HUES64 (cell line): Measurements from ENCODE around the gene KAZN.
A peak's percentile ranks its signal among the peaks of the same experiment; 100 is the strongest.

Experiments used
- H3K27ac ChIP-seq: 2 replicates; pipeline ENCODE4 v1.7.0; 2013; ENCODE audit warnings: low read depth, low read length, inconsistent platforms
- H3K27me3 ChIP-seq: 2 replicates; pipeline ENCODE4 v1.6.1; 2013; ENCODE audit warnings: mild to moderate bottlenecking, low read length; ENCODE audit not compliant: insufficient read depth
- H3K36me3 ChIP-seq: 2 replicates; pipeline ENCODE4 v1.6.1; 2013; ENCODE audit warnings: mild to moderate bottlenecking, low read length; ENCODE audit not compliant: insufficient read depth
- H3K4me1 ChIP-seq: 2 replicates; pipeline ENCODE4 v1.6.1; 2013; ENCODE audit warnings: mild to moderate bottlenecking, low read length, moderate library complexity; ENCODE audit not compliant: insufficient read depth
- H3K4me3 ChIP-seq: 2 replicates; pipeline ENCODE4 v1.5.1; 2013; ENCODE audit warnings: mild to moderate bottlenecking, low read length, moderate library complexity
- H3K9ac ChIP-seq: 2 replicates; pipeline ENCODE4 v1.6.1; 2013; ENCODE audit warnings: mild to moderate bottlenecking, low read depth, low read length
- H3K9me3 ChIP-seq: 2 replicates; pipeline ENCODE4 v1.6.1; 2013; ENCODE audit warnings: low read depth, low read length; ENCODE audit not compliant: insufficient read depth
- WGBS: fragments of 150-250, 120-280 bp; methylation state at CpG from one replicate; pipeline ENCODE4 v1.1.7; 2013; ENCODE audit warnings: missing lambda C conversion rate; 5-methylcytosine and 5-hydroxymethylcytosine counted together

The KAZN gene

DNA sequence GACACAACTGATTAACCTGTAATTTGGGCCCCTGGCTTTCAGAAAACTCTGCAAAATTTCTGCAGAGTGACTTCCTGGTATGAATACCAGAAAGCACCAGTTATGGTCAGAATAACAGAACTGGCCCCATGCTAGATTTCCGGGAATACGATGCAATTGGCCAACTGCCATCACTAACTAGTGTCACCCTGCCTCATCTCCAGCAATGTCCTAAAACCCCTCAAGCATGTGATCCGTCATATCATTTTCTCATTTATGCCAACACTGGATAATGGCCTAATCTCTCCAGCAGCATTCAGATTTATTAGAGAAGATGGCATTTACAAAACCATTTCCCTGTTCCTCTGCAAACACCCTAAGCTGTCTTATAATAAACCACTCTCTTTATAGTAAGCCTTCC, 15.4 kb downstream of the KAZN start:
- Histone ChIP-seq H3K9ac (no peak overlapping the region), H3K36me3 (no peaks in the 10 kb centered on the region), H3K27me3 (no peaks in the 10 kb centered on the region), H3K9me3 (no peaks in the 10 kb centered on the region), H3K4me3 (no peak overlapping the region), H3K4me1 (0 out of 2 replicates have a peak, but pooled peaks cover 3% of the 10 kb centered on the region), H3K27ac (no peak overlapping the region)
- 95% methylated on average over 3 of the region's 3 CpGs for WGBS

- 94% methylated on average over 6 of the region's 6 CpGs for WGBS
- Histone ChIP-seq H3K36me3 (no peaks in the 10 kb centered on the region), H3K9me3 (no peaks in the 10 kb centered on the region), H3K9ac (no peak overlapping the region), H3K4me3 (no peak overlapping the region), H3K27me3 (no peaks in the 10 kb centered on the region), H3K27ac (no peak overlapping the region), H3K4me1 (0 out of 2 replicates have a peak, but pooled peaks cover 3% of the 10 kb centered on the region)
These were observed 15.9 kb downstream of the KAZN start for GRCh38 chr1:14614341-14614740.

DNA sequence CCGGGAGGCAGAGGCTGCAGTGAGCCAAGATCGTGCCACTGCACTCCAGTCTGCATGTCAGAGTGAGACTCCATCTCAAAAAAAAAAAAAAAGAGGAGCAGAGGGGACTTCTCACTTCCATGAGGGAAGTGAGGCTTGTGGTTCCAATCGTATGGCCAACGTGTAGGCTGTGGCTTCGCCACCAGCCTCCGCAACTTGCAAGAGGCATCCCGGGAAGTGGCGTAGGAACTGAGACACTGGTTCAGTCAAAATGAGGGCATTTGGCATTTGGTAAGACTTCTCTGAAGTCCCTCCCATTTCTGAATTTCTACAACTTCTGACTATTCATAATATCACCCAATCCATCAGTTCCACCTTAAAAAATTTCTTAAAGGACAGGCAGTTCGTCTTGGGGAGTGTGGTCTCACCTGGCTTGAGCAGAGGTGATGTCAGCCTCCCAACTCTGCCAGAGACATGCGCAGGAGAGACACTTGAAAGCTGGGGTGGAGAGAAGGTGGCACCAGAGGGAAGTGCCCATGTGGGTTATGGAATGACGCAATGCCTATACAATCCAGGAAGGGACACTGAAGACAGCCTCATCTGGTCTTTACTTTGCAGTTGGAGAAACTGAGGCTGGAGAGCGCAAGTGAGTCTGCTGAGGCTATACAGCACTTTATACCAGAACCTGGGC, 17.2 kb downstream of the KAZN start:
- WGBS: 91% methylated on average over 12 of the region's 12 CpGs

GRCh38 chr1:14616632-14617396, 18.3 kb downstream of the KAZN start:
- H3K27me3 ChIP-seq: no peaks in the 10 kb centered on the region
- H3K27ac ChIP-seq: no peak overlapping the region
- 81% methylated on average over 11 of the region's 11 CpGs for whole genome bisulfite sequencing
- 0 out of 2 replicates have a peak, but pooled peaks cover 3% of the 10 kb centered on the region for H3K4me1 ChIP-seq
- no peak overlapping the region for H3K4me3 ChIP-seq
- H3K9ac ChIP-seq: no peak overlapping the region
- no peaks in the 10 kb centered on the region for H3K9me3 ChIP-seq
- H3K36me3 ChIP-seq: no peaks in the 10 kb centered on the region

More for the DNA sequence above, 17.2 kb downstream of the KAZN start:
- Histone ChIP-seq H3K27me3 (no peaks in the 10 kb centered on the region), H3K27ac (no peak overlapping the region), H3K4me1 (0 out of 2 replicates have a peak, but pooled peaks cover 3% of the 10 kb centered on the region), H3K9ac (no peak overlapping the region), H3K4me3 (no peak overlapping the region), H3K9me3 (no peaks in the 10 kb centered on the region), H3K36me3 (no peaks in the 10 kb centered on the region)

DNA sequence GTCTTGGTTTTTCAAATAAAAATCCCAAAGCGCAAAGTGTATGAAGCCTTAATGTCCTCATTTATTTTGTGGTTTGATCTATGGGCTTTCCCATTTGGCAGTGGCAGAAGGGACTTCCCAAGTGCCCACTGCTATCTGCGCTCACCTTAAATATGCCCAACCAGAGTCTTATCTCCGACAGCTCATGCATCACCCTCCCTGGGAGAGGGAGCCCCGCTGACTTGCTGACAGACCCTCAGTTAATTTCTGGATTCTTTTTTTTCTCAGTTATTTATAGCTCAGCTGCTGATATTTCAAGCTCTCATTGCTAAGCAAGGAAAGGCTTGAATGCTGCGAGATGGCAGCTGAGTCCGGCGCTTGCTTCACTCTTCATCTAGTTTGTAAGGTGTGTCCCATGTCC, 19.3 kb downstream of the KAZN start:
- H3K9ac ChIP-seq: no peak overlapping the region
- 95% methylated on average over 7 of the region's 7 CpGs for WGBS
- H3K36me3 ChIP-seq: no peaks in the 10 kb centered on the region

DNA sequence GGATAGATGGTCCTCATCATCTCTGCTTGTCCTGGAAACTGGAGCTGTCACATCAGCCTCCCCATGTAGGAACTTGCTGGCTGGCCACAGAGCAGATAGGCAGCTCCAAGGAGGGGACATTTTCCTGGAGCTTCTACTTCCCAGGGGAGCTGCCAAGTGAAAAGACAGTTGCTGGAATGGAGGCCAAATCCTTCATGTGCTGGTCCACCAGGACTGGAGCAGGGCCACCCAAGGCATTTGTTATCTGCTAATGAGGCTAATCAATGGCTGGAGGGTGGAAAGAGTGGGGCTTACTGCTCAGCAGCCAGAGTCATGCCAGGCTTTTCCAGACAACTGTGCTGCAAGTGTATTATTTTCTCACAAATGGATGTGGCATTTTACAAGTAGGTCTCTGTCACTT, 22.5 kb downstream of the KAZN start:
- peaks cover 18% of the 10 kb centered on the region; the same call in 1 of the 2 replicates for H3K4me1 ChIP-seq

More for the DNA sequence above, 19.3 kb downstream of the KAZN start:
- Histone ChIP-seq H3K4me1 (0 out of 2 replicates have a peak, but pooled peaks cover 3% of the 10 kb centered on the region), H3K27ac (no peak overlapping the region), H3K4me3 (no peak overlapping the region), H3K27me3 (no peaks in the 10 kb centered on the region), H3K9me3 (no peaks in the 10 kb centered on the region)

DNA sequence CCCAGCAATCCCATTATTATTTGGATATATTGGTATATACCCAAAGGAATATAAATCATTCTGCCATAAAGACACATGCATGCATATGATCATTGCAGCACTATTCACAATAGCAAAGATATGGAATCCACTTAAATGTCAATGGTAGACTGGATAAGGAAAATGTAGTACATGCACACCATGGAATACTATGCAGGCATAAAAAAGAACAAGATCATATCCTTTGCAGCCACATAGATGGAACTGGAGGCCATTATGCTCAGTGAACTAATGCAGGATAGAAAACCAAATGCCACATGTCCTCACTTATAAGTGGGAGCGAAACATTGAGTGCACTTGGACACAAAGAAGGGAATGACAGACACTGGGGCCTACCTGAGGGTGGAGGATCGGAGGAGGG, 24.6 kb downstream of the KAZN start:
- no peaks in the 10 kb centered on the region for H3K36me3 ChIP-seq
- H3K27me3 ChIP-seq: no peaks in the 10 kb centered on the region
- H3K4me3 ChIP-seq: no peak overlapping the region
- H3K27ac ChIP-seq: no peak overlapping the region
- 0 out of 2 replicates have a peak, but pooled peaks cover 2% of the 10 kb centered on the region for H3K9me3 ChIP-seq
- peaks cover 27% of the 10 kb centered on the region for H3K4me1 ChIP-seq
- no peak overlapping the region for H3K9ac ChIP-seq
- 100% methylated on average over 2 of the region's 2 CpGs for WGBS

More for the DNA sequence above, 22.5 kb downstream of the KAZN start:
- no peaks in the 10 kb centered on the region for H3K36me3 ChIP-seq
- no peak overlapping the region for H3K9ac ChIP-seq
- H3K9me3 ChIP-seq: 0 out of 2 replicates have a peak, but pooled peaks cover 2% of the 10 kb centered on the region
- no peak overlapping the region for H3K27ac ChIP-seq
- no peaks in the 10 kb centered on the region for H3K27me3 ChIP-seq
- H3K4me3 ChIP-seq: no peak overlapping the region

DNA sequence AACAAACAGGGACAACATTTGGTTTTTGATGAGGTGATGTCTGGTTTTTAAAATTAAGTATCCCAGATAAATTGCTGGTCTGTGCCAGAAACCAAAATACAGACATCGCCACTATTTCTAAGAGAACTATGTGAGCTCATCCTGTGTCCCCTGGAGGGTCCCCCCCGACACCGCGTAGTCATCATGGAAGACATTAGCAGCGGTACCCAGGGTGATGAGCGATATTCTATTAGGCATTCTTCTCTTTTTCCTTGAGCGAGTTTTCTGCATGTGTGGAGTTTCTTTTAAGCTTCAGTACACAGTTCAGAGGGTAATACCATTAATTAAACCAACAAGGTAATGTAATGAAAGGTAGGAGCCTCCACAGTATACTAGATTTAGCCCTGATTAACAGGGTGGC, 26.5 kb downstream of the KAZN start:
- H3K27ac ChIP-seq: no peak overlapping the region
- no peaks in the 10 kb centered on the region for H3K27me3 ChIP-seq
- 93% methylated on average over 6 of the region's 7 CpGs for WGBS
- H3K9ac ChIP-seq: no peak overlapping the region
- H3K36me3 ChIP-seq: no peaks in the 10 kb centered on the region
- 0 out of 2 replicates have a peak, but pooled peaks cover 2% of the 10 kb centered on the region for H3K9me3 ChIP-seq
- H3K4me1 ChIP-seq: peaks cover 27% of the 10 kb centered on the region
- no peak overlapping the region for H3K4me3 ChIP-seq

- no peak overlapping the region for H3K9ac ChIP-seq
- peaks cover 27% of the 10 kb centered on the region for H3K4me1 ChIP-seq
- 83% methylated on average over 10 of the region's 11 CpGs for WGBS
- H3K27me3 ChIP-seq: no peaks in the 10 kb centered on the region
- peak overlapping the region; percentile 22; the same call in 1 of the 2 replicates for H3K27ac ChIP-seq
- H3K9me3 ChIP-seq: 0 out of 2 replicates have a peak, but pooled peaks cover 2% of the 10 kb centered on the region
- H3K36me3 ChIP-seq: no peaks in the 10 kb centered on the region
- no peak overlapping the region for H3K4me3 ChIP-seq
These were observed 27.1 kb downstream of the KAZN start for GRCh38 chr1:14625572-14625971.

DNA sequence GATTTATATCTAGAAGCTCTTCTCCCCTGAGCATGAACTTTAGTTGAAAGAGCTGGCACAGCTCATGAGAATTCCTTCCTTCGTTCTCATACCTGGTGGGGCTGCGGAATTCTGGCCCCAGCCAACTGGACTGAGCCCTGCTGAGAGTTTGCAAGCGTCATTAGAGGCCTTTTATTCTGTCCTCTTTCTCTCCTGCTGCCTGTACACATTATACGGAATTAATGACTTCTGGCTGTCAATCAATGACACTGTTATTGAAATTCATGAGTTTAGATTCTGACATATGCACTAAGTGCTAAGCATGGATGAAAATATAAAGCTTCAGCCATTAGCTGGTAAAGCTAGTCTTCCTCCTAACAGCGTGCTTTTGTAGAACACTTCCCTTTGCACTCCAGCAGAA, 27.5 kb downstream of the KAZN start:
- Histone ChIP-seq H3K9me3 (0 out of 2 replicates have a peak, but pooled peaks cover 2% of the 10 kb centered on the region), H3K9ac (no peak overlapping the region), H3K4me3 (no peak overlapping the region), H3K27me3 (no peaks in the 10 kb centered on the region), H3K27ac (peak overlapping the region; percentile 22; the same call in 1 of the 2 replicates), H3K4me1 (peaks cover 27% of the 10 kb centered on the region), H3K36me3 (no peaks in the 10 kb centered on the region)
- 81% methylated on average over 5 of the region's 5 CpGs for WGBS

DNA sequence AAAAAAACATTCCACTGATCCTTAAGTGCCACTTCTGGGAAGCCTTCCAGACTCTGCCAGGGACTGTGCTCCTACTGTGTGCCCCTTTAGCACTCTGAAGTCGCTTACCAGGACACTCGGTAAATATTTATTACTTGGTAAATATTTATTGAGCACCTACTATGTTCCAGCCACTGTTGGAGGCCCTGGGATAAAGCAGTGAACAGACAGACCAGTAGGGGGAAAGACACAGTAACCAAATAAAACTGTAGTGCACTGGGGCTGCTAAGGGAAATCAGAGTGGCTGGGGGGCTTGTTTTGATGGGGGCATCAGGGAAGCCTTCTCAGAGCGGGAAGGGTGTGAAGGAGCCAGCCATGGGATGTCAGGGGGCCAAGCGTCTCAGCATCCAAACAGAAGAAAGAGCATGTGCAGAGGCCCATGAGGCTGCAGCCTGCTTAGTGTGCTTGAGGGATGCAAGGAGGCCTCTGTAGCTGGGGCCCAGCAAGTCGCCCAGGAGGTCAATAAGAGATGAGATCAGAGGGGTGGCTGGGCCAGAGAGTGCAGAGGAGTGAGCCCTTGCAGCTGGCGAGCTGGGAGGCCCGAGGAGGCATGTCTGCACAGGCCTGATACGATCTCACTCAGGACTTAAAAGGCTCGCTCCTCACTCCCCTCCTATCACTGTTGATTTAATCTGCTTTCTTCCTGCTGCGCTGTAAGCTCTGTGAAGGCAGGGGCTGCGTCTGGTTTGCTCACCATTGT, 28.6 kb downstream of the KAZN start:
- Histone ChIP-seq H3K27me3 (no peaks in the 10 kb centered on the region), H3K9me3 (0 out of 2 replicates have a peak, but pooled peaks cover 2% of the 10 kb centered on the region), H3K4me1 (peaks cover 27% of the 10 kb centered on the region), H3K4me3 (no peak overlapping the region), H3K27ac (no peak overlapping the region), H3K36me3 (no peaks in the 10 kb centered on the region), H3K9ac (no peak overlapping the region)
- WGBS: 71% methylated on average over 11 of the region's 11 CpGs
